DND-41 (cell line): ENCODE results near the gene INTS1.

ENCODE experiments used
- EZH2 ChIP-seq: IDR thresholded peaks from 3 replicates; pipeline ENCODE4 v1.6.1; 2012; ENCODE audit warnings: borderline replicate concordance, low read depth, mild to moderate bottlenecking, moderate library complexity, low read length, inconsistent platforms; ENCODE audit not compliant: severe bottlenecking
- TF ChIP-seq, protein P1 (sequence below): IDR thresholded peaks from 2 replicates; pipeline ENCODE4 v1.5.1; 2012; ENCODE audit warnings: borderline replicate concordance, low read length, moderate library complexity, mild to moderate bottlenecking; ENCODE audit not compliant: poor library complexity, severe bottlenecking; ENCODE audit errors: extremely low read depth

DNA sequence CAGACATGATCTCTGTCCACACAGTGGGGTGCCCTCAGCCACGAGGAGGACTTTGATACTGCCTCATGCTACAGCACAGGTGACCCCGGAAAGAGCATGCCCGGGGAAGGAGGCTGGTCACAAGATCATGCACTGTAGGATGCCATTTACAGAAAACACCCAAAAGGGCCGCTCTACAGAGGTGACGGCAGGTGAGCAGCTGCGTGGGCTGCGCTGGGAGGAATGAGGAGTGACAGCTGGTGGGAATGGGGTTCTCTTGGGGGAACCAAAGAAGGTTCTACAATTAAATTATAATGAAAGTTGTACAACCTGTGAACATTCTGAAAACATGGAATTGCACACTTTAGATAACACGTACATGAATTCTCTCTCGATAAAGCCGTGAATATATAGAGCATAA is 12.0 kb downstream of the INTS1 start:
- TF ChIP-seq, protein P1, sequence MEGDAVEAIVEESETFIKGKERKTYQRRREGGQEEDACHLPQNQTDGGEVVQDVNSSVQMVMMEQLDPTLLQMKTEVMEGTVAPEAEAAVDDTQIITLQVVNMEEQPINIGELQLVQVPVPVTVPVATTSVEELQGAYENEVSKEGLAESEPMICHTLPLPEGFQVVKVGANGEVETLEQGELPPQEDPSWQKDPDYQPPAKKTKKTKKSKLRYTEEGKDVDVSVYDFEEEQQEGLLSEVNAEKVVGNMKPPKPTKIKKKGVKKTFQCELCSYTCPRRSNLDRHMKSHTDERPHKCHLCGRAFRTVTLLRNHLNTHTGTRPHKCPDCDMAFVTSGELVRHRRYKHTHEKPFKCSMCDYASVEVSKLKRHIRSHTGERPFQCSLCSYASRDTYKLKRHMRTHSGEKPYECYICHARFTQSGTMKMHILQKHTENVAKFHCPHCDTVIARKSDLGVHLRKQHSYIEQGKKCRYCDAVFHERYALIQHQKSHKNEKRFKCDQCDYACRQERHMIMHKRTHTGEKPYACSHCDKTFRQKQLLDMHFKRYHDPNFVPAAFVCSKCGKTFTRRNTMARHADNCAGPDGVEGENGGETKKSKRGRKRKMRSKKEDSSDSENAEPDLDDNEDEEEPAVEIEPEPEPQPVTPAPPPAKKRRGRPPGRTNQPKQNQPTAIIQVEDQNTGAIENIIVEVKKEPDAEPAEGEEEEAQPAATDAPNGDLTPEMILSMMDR: no peak
- no peak for TF ChIP-seq EZH2
